GM08714 (cell line): Measurements from ENCODE around the gene PLXND1.

Source experiments
- H3K4me3 ChIP-seq: fragments of 200-500 bp; sonication (Bioruptor generic); 2 replicates; pipeline ENCODE4 v1.5.1; 2014; ENCODE audit warnings: mild to moderate bottlenecking, low read length, inconsistent platforms
- ZNF274 ChIP-seq: IDR thresholded peaks from 2 replicates; pipeline ENCODE4 v1.6.1; 2012; ENCODE audit warnings: mild to moderate bottlenecking, low read depth, low read length

Gene PLXND1

DNA sequence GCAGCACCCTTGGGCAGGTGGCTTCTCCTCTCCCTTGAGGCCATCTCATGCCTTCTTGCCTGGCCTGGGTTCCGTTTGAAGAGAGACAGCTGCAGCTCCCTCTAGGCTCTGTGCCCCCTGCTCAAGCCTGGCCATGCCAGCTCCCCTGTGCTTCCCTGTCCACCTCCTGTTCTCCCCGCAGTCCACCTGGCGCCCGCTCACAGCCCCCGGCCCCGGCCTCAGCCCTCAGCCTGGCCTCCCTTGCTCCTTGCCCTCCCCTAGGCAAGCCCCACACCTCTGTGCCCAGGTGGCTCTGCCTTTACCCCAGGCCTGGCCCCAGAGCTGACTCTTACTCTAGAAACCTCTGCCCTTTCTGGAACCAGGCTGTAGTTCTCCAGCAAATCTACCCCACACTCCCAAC, 91.9 kb downstream of the PLXND1 start:
- H3K4me3 ChIP-seq: no peak overlapping the region
- no peak for TF ChIP-seq ZNF274

DNA sequence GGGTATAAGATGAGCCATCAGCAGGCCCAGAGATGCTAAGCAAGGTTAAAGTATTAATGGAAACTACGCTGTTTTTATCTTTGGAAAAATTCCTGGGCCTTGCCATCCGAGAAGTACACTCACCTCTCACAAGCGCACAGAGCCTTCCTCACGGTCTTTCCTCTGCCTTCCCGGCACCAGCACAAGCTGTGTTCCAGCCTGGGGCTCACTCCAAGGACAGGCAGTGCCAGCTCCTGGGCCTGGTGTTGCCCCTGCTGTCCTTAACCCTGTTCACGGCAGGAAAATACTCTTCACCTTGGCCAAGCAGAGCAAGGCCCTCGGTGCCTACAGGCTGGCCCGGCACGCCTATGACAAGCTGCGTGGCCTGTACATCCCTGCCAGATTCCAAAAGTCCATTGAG, 92.4 kb downstream of the PLXND1 start:
- TF ChIP-seq ZNF274: no peak
- H3K4me3 ChIP-seq: no peak overlapping the region

DNA sequence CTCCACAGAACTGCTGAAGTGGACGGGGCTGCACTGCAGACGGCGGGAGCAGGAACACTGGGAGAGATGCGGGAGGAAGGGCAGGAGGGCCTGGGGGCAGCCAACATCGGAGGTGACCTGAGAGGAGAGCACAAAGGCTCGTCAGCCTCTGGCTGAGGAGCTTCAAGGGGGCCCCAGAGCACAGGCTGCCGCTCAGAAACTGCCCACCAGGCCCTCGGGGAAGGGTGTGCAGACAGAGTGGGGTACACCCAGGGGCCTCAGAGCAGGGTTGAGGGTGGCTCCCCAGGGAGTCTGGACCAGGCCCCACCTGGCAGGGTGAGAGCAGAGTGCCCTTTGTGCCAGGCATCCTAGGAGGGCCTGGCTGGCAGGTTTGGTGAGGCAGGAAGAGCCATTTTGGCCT, 92.8 kb downstream of the PLXND1 start:
- H3K4me3 ChIP-seq: no peak overlapping the region
- no peak for TF ChIP-seq ZNF274

DNA sequence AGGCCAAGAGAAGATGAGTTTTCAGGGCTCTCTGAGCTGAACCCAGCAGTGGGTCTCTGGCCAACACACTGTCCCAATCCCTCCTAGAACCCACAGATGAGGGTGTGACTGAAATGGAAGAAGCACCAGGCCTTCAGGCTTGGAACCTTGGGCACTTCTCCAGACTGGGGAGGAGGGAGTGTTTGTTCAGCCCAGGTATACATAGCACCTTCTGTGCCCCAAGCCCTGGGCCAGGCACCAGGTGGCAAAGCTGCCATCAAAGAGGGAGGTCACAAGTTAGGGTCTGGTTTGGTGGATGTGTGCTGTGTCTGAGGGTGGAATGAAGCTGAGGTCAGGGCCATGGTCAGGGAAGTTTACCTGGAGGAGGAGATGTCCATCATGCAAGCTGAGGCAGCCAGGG, 93.9 kb downstream of the PLXND1 start:
- TF ChIP-seq ZNF274: no peak
- no peak overlapping the region for H3K4me3 ChIP-seq

DNA sequence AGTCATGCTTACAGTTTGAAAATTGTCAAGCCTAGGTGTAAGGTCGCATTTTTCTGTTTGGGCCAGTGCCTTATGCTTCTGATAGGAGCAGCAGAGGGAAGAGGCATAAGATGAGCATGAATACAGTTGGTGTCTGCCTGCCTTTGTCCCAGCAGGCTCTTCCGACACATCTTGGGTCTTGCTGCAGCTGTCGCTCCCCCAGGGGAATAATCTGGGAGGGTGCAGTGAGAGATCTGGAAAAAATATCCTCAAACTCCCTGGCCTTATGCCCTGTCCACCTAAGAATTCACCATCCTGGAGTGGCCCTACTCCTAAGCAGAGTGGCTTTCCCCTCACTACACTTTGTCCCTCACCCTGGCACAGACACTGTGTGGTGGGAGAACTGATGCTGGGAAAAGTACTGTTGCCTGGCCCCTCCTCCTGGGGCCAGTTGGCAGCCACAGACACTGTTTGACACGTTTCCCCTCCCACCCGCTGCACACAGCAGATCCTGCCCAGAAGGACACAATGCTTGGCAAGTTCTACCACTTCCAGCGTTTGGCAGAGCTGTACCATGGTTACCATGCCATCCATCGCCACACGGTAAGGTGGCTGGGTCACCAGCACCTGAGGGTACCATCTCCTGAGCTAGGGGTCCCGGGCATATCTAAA, 99.2 kb downstream of the PLXND1 start:
- TF ChIP-seq ZNF274: no peak

DNA sequence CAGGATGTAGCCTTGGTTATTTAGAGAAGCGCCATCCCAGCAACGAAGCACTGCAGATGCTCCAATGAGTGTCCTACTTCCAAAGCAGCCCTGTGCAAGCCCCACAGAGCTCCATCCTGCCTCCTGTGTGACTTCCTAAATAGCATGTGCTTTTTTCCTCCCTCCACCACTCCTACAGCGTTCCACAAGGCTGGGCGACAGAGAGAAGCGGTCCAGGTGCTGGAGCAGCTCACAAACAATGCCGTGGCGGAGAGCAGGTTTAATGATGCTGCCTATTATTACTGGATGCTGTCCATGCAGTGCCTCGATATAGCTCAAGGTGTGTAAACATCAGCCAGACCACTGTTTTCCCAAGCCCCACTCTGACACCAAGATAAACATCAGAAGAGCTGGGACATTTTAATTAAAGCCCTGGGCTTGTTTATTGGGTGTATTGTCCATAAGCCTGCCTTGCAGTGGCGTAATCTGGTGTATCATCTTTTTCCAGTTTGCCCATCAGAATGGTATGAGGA, 100.2 kb downstream of the PLXND1 start:
- no peak for TF ChIP-seq ZNF274
- H3K4me3 ChIP-seq: no peak overlapping the region

More for the DNA sequence above, 99.2 kb downstream of the PLXND1 start:
- no peak overlapping the region for H3K4me3 ChIP-seq

DNA sequence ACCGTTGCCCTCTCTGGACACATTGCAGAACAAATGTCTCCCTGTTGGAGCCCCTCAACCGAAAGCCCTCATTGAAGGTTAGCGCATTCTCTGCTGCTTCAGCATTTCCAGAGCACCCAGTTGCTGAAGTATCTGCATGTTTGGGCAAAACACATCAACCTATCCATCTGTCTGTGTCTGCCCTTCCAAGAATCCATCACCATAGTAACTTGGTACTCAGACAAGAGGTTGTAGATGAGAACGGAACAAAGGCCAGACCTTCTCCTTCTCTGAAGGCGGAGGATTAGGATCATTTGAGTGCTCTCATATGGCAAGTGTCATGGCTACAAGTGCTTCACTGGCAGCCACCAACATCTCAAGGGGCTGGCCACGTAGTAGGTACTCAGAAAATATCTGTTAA, 101.1 kb downstream of the PLXND1 start:
- no peak overlapping the region for H3K4me3 ChIP-seq
- no peak for TF ChIP-seq ZNF274
